Measurements from ENCODE around the gene WDFY2.
"Not testable (repeated sequence)": the region's sequence is repeated elsewhere in the genome, so short reads cannot be mapped to it uniquely, and the experiment has no call there.

The WDFY2 gene

GRCh38 chr13:51639171-51639570 is 54.9 kb downstream of the WDFY2 start:
- no peak for DNase-seq (ENCODE audit: low read depth)
- TF ChIP-seq, protein P1, sequence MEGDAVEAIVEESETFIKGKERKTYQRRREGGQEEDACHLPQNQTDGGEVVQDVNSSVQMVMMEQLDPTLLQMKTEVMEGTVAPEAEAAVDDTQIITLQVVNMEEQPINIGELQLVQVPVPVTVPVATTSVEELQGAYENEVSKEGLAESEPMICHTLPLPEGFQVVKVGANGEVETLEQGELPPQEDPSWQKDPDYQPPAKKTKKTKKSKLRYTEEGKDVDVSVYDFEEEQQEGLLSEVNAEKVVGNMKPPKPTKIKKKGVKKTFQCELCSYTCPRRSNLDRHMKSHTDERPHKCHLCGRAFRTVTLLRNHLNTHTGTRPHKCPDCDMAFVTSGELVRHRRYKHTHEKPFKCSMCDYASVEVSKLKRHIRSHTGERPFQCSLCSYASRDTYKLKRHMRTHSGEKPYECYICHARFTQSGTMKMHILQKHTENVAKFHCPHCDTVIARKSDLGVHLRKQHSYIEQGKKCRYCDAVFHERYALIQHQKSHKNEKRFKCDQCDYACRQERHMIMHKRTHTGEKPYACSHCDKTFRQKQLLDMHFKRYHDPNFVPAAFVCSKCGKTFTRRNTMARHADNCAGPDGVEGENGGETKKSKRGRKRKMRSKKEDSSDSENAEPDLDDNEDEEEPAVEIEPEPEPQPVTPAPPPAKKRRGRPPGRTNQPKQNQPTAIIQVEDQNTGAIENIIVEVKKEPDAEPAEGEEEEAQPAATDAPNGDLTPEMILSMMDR (conservative IDR thresholded peaks at IDR 0.05; ENCODE audit: low read depth, low read length) = no peak
- H3K4me3 ChIP-seq (ENCODE audit: low read length) = no peak overlapping the region

DNA sequence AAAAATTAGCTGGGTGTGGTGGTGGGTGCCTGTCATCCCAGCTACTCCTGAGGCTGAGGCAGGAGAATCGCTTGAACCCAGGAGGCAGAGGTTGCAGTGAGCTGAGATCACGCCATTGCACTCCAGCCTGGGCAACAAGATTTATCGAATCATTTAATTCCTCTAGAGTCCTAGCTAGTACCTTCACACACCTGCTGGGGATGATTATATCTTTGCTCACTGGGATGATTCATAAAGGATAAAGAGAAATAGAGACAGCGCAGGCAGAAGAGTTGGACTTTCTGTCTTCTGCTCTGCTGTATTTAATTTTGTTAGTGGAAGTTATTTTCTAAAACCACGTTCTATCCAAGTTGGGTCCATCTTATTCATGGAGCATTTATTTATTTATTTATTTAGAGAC is 56.4 kb downstream of the WDFY2 start:
- DNase-seq (ENCODE audit: low read depth); H3K4me3 ChIP-seq (ENCODE audit: low read length): not testable (repeated sequence)

- no peak for DNase-seq (ENCODE audit: low read depth)
- TF ChIP-seq, protein P1 (conservative IDR thresholded peaks at IDR 0.05; ENCODE audit: low read depth, low read length) = no peak
- H3K4me3 ChIP-seq (ENCODE audit: low read length) = no peak overlapping the region
These were observed 59.0 kb downstream of the WDFY2 start for GRCh38 chr13:51643105-51643881.

- no peak overlapping the region for H3K4me3 ChIP-seq (ENCODE audit: low read length)
- TF ChIP-seq, protein P1 (conservative IDR thresholded peaks at IDR 0.05; ENCODE audit: low read depth, low read length) = no peak
- DNase-seq (ENCODE audit: low read depth) = peak; percentile 54
These were observed 59.6 kb downstream of the WDFY2 start for GRCh38 chr13:51643882-51644281.

DNA sequence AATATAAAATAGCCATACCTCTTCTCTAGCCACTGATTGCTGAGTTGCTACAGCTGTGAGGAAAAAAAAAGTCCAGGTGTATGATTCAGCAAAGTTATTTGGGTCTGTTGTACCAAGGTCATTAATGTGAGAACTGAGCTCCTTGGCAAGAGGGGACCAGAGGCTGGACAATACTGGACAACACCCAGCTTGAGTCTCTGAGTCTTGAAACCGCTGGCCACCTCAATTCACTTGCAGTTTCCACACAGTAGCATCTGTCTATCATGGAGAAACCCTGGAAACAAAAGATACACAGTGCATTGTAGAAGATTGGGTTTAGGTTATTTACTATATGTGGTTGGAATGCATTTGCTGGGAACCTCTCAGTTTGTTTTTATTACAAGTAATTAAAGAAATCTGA is 60.4 kb downstream of the WDFY2 start:
- DNase-seq (ENCODE audit: low read depth) = no peak

GRCh38 chr13:51645154-51645650 is 60.9 kb downstream of the WDFY2 start:
- no peak for DNase-seq (ENCODE audit: low read depth)
- TF ChIP-seq, protein P1 (conservative IDR thresholded peaks at IDR 0.05; ENCODE audit: low read depth, low read length) = no peak
- no peak overlapping the region for H3K4me3 ChIP-seq (ENCODE audit: low read length)

More for the DNA sequence above, 60.4 kb downstream of the WDFY2 start:
- TF ChIP-seq, protein P1 (conservative IDR thresholded peaks at IDR 0.05; ENCODE audit: low read depth, low read length) = no peak
- no peak overlapping the region for H3K4me3 ChIP-seq (ENCODE audit: low read length)

DNA sequence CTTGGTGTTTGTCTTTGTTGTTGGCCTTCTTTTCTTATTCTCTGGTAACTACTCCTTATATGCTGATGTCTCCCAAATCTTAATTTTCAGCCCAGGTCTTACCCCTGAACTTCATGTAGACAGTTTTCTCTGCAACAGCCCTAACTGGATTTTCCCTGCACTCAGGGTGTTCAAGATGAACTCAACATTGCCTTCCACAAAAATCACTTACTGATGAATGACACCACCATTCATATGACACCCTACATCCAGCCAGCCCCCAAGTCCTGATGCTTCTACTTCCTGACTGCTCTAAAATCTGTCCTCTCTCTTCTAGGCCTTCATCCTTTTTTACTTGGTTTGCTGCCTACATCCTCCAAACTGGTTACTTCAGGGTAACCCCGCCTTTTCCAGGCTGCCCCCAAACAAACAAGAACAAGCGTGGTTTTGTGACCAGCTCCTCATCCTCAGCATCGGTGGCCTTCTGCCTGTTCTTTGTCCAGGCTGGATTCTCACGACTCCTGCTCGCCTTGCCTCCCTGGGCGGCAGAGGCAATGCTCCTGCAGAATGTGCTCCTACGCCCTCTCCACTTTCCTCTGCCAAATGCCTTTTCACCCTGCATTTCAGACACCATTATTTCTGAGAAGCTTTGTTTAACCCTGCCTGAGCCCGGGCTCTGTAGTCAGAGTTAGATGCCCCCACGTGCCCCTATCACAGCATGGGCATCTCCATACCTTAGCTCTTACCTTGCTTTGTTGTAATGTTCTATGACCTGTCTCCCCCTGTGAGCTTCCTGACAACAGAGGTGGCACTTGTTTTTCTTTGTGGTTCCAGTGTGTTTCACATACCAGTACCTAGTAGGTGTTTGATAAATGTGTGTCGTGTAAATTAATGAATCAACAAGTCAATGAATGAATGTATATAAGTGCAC is 61.8 kb downstream of the WDFY2 start:
- TF ChIP-seq, protein P1 (conservative IDR thresholded peaks at IDR 0.05; ENCODE audit: low read depth, low read length) = no peak
- no peak for DNase-seq (ENCODE audit: low read depth)
- H3K4me3 ChIP-seq (ENCODE audit: low read length) = no peak overlapping the region
